ENCODE results near the gene AGL. TPM values are rescaled to one million over a fixed set of nuclear protein-coding genes. Genes with fewer than 3 reads are reported as not detected.

Gene AGL
- total and polyA plus RNA-seq, 2 of the 13 experiments (the other 11 are each of a cell fraction or from before 2014, with no cell fraction given), result 4.3 to 13.1 TPM

GRCh38 chr1:99917214-99917613 is 67.1 kb downstream of the AGL start (continued):
- no peak for TF ChIP-seq MLXIP (CRISPR knock-in tag; IDR thresholded peaks at IDR 0.05; ENCODE audit: borderline replicate concordance)
- no peak for TF ChIP-seq ZFP36L1 (CRISPR knock-in tag; IDR thresholded peaks at IDR 0.05)

GRCh38 chr1:99919220-99919619 is 69.1 kb downstream of the AGL start:
- intact Hi-C loops (cut with micrococcal nuclease; ENCODE audit: unreplicated experiment), result no loop called here

More at GRCh38 chr1:99919220-99919619, 69.1 kb downstream of the AGL start:
- Histone ChIP-seq H3K79me2 (ENCODE audit: insufficient read depth, low read length) (no peaks in the 10 kb centered on the region), H3K4me2 (ENCODE audit: low read depth, low read length) (no peak overlapping the region), H3K4me3 (replicated peaks in 1 of 3; ENCODE audit: insufficient read depth in 1 of 3, low read depth in 2 of 3, low read length in 3 of 3) (no peak overlapping the region), H3K4me1 (ENCODE audit: insufficient read depth, low read length) (no peaks in the 10 kb centered on the region), H4K20me1 (ENCODE audit: insufficient read depth, low read length) (no peaks in the 10 kb centered on the region), H3K9me3 (ENCODE audit: low read length) (no peaks in the 10 kb centered on the region), H3K36me3 (replicated peaks in 1 of 2; ENCODE audit: control insufficient read depth in 1 of 2, insufficient read depth in 2 of 2, low read length in 2 of 2) (peaks cover 2 to 13% of the 10 kb centered on the region in 2 experiments; a peak in 3 of 5 replicates), H3K27me3 (ENCODE audit: control insufficient read depth in 1 of 2, insufficient read depth in 2 of 2, low read length in 2 of 2) (no peaks in the 10 kb centered on the region), H3K9ac (ENCODE audit: insufficient read depth, low read depth, low read length) (no peak overlapping the region), H3K27ac (ENCODE audit: extremely low read length, insufficient read depth, low read length) (no peak overlapping the region), H2AFZ (ENCODE audit: low read length) (no peak overlapping the region)
- no TSS peak for BruUV-seq (replicated peaks)
- ChIA-PET CTCF (ENCODE audit: low intra/inter-chr PET ratio, low total read pairs) (no interaction called here), POLR2A (no interaction called here)
- 100% methylated on average over 1 of the region's 1 CpG for WGBS (ENCODE audit: low lambda C conversion rate)
- FAIRE-seq, result no peak
- in situ Hi-C loops (cut with HindIII; ENCODE audit: extremely low pct_ligation_motif_present, low pct_unique_long_range_greater_than_20kb), result no loop called here
- TF ChIP-seq ZNF709 (CRISPR knock-in tag; IDR thresholded peaks at IDR 0.05) (no peak), GLMP (CRISPR knock-in tag; IDR thresholded peaks at IDR 0.05; ENCODE audit: borderline replicate concordance) (no peak), ZXDC (CRISPR knock-in tag; IDR thresholded peaks at IDR 0.05) (no peak), PHB2 (IDR thresholded peaks at IDR 0.05; ENCODE audit: partially characterized antibody) (no peak)
- DNase-seq (ENCODE audit: low spot score), result no peak
- no peak for ATAC-seq

Data from HepG2 (cell line).